ENCODE measurements around the gene NBAS. TPM values are rescaled to one million over a fixed set of nuclear protein-coding genes. Genes with fewer than 3 reads are reported as not detected.
"Not testable (repeated sequence)": the region's sequence is repeated elsewhere in the genome, so short reads cannot be mapped to it uniquely, and the experiment has no call there.

The NBAS gene
- total RNA-seq, 2 experiments from 2014 or later, result 28.2 to 31.8 TPM

GRCh38 chr2:15539999-15540398 is 21.1 kb downstream of the NBAS start:
- H3K27me3 Mint-ChIP-seq (ENCODE audit: low read depth), result no peaks in the 10 kb centered on the region
- DNase-seq (no peak), ATAC-seq (no peak)
- CTCF ChIA-PET, result no interaction called here
- no peaks in the 10 kb centered on the region for H3K9me3 Mint-ChIP-seq (ENCODE audit: insufficient read depth)
- H3K27ac Mint-ChIP-seq, result no peak overlapping the region
- H3K36me3 Mint-ChIP-seq (ENCODE audit: low read depth), result peaks cover 11% of the 10 kb centered on the region
- H3K4me3 Mint-ChIP-seq, result no peak overlapping the region
- POLR2A ChIA-PET, result no interaction called here
- H3K4me1 Mint-ChIP-seq (ENCODE audit: low read depth), result peaks cover 9% of the 10 kb centered on the region

GRCh38 chr2:15538792-15539191 is 22.3 kb downstream of the NBAS start:
- Mint-ChIP-seq H3K27ac (no peak overlapping the region), H3K4me1 (ENCODE audit: low read depth) (peaks cover 9% of the 10 kb centered on the region), H3K36me3 (ENCODE audit: low read depth) (peaks cover 13% of the 10 kb centered on the region), H3K9me3 (ENCODE audit: insufficient read depth) (no peaks in the 10 kb centered on the region), H3K4me3 (no peak overlapping the region), H3K27me3 (ENCODE audit: low read depth) (no peaks in the 10 kb centered on the region)
- ChIA-PET POLR2A (no interaction called here), CTCF (interaction anchor here (1.2 to 2.1 kb wide), 2 partner anchors 8 to 38 kb away, joined by 3 to 9 read pairs; no protein-coding TSS in a partner anchor)
- DNase-seq (no peak), ATAC-seq (no peak)

- POLR2A ChIA-PET, result no interaction called here
- peaks cover 30% of the 10 kb centered on the region for H3K36me3 Mint-ChIP-seq (ENCODE audit: low read depth)
- H3K4me3 Mint-ChIP-seq, result no peak overlapping the region
- no peaks in the 10 kb centered on the region for H3K4me1 Mint-ChIP-seq (ENCODE audit: low read depth)
- no peak for ATAC-seq
- CTCF ChIA-PET, result no interaction called here
- no peak for DNase-seq
- no peak overlapping the region for H3K27ac Mint-ChIP-seq
- H3K27me3 Mint-ChIP-seq (ENCODE audit: low read depth), result no peaks in the 10 kb centered on the region
- H3K9me3 Mint-ChIP-seq (ENCODE audit: insufficient read depth), result no peaks in the 10 kb centered on the region
These were observed 27.2 kb downstream of the NBAS start for GRCh38 chr2:15533860-15534480.

- no peaks in the 10 kb centered on the region for H3K27me3 Mint-ChIP-seq (ENCODE audit: low read depth)
- H3K36me3 Mint-ChIP-seq (ENCODE audit: low read depth), result peaks cover 29% of the 10 kb centered on the region
- no peak overlapping the region for H3K4me3 Mint-ChIP-seq
- POLR2A ChIA-PET, result no interaction called here
- ATAC-seq (no peak), DNase-seq (no peak)
- H3K27ac Mint-ChIP-seq, result no peak overlapping the region
- no peaks in the 10 kb centered on the region for H3K9me3 Mint-ChIP-seq (ENCODE audit: insufficient read depth)
- H3K4me1 Mint-ChIP-seq (ENCODE audit: low read depth), result no peaks in the 10 kb centered on the region
- CTCF ChIA-PET, result no interaction called here
These were observed 28.1 kb downstream of the NBAS start for GRCh38 chr2:15532996-15533395.

GRCh38 chr2:15531095-15531854 is 29.9 kb downstream of the NBAS start:
- ATAC-seq, result no peak
- POLR2A ChIA-PET, result no interaction called here
- H3K27ac Mint-ChIP-seq, result no peak overlapping the region
- H3K27me3 Mint-ChIP-seq (ENCODE audit: low read depth), result no peaks in the 10 kb centered on the region
- H3K4me3 Mint-ChIP-seq, result no peak overlapping the region
- no peak for DNase-seq
- H3K4me1 Mint-ChIP-seq (ENCODE audit: low read depth), result no peaks in the 10 kb centered on the region
- H3K9me3 Mint-ChIP-seq (ENCODE audit: insufficient read depth), result no peaks in the 10 kb centered on the region
- H3K36me3 Mint-ChIP-seq (ENCODE audit: low read depth), result peaks cover 33% of the 10 kb centered on the region
- CTCF ChIA-PET, result no interaction called here

GRCh38 chr2:15527074-15527739 is 33.9 kb downstream of the NBAS start:
- POLR2A ChIA-PET, result no interaction called here
- peaks cover 38% of the 10 kb centered on the region for H3K36me3 Mint-ChIP-seq (ENCODE audit: low read depth)
- H3K4me3 Mint-ChIP-seq, result no peak overlapping the region
- H3K4me1 Mint-ChIP-seq (ENCODE audit: low read depth), result no peaks in the 10 kb centered on the region
- CTCF ChIA-PET, result interaction anchor here (1.0 kb wide), 1 partner anchor 19 kb away, joined by 3 read pairs; no protein-coding TSS in a partner anchor
- DNase-seq (no peak), ATAC-seq (no peak)
- H3K27me3 Mint-ChIP-seq (ENCODE audit: low read depth), result no peaks in the 10 kb centered on the region
- no peaks in the 10 kb centered on the region for H3K9me3 Mint-ChIP-seq (ENCODE audit: insufficient read depth)
- H3K27ac Mint-ChIP-seq, result no peak overlapping the region

GRCh38 chr2:15521641-15522181 is 39.4 kb downstream of the NBAS start:
- DNase-seq, result no peak
- H3K36me3 Mint-ChIP-seq (ENCODE audit: low read depth), result peaks cover 21% of the 10 kb centered on the region
- no peak for ATAC-seq
- H3K4me1 Mint-ChIP-seq (ENCODE audit: low read depth), result no peaks in the 10 kb centered on the region
- H3K27me3 Mint-ChIP-seq (ENCODE audit: low read depth), result no peaks in the 10 kb centered on the region
- ChIA-PET POLR2A (no interaction called here), CTCF (interaction anchor here (0.6 kb wide), 1 partner anchor 594 kb away, joined by 3 read pairs; no protein-coding TSS in a partner anchor)
- H3K27ac Mint-ChIP-seq, result no peak overlapping the region
- H3K4me3 Mint-ChIP-seq, result no peak overlapping the region
- H3K9me3 Mint-ChIP-seq (ENCODE audit: insufficient read depth), result no peaks in the 10 kb centered on the region

- peaks cover 21% of the 10 kb centered on the region for H3K36me3 Mint-ChIP-seq (ENCODE audit: low read depth)
- CTCF ChIA-PET, result no interaction called here
These were observed 40.8 kb downstream of the NBAS start for GRCh38 chr2:15520346-15520745.

GRCh38 chr2:15518759-15519158 is 42.4 kb downstream of the NBAS start:
- H3K27ac Mint-ChIP-seq; H3K4me3 Mint-ChIP-seq; H3K4me1 Mint-ChIP-seq (ENCODE audit: low read depth); DNase-seq; H3K9me3 Mint-ChIP-seq (ENCODE audit: insufficient read depth); POLR2A ChIA-PET; CTCF ChIA-PET; ATAC-seq; H3K27me3 Mint-ChIP-seq (ENCODE audit: low read depth): not testable (repeated sequence)
- peaks cover 15% of the 10 kb centered on the region for H3K36me3 Mint-ChIP-seq (ENCODE audit: low read depth)

More at GRCh38 chr2:15520346-15520745, 40.8 kb downstream of the NBAS start:
- ATAC-seq, result no peak
- DNase-seq, result no peak
- Mint-ChIP-seq H3K4me1 (ENCODE audit: low read depth) (no peaks in the 10 kb centered on the region), H3K9me3 (ENCODE audit: insufficient read depth) (no peaks in the 10 kb centered on the region), H3K4me3 (no peak overlapping the region), H3K27me3 (ENCODE audit: low read depth) (no peaks in the 10 kb centered on the region), H3K27ac (no peak overlapping the region)
- POLR2A ChIA-PET, result no interaction called here

- POLR2A ChIA-PET, result no interaction called here
- Mint-ChIP-seq H3K4me3 (no peak overlapping the region), H3K4me1 (ENCODE audit: low read depth) (no peaks in the 10 kb centered on the region), H3K27ac (no peak overlapping the region), H3K36me3 (ENCODE audit: low read depth) (peaks cover 17% of the 10 kb centered on the region), H3K27me3 (ENCODE audit: low read depth) (no peaks in the 10 kb centered on the region), H3K9me3 (ENCODE audit: insufficient read depth) (no peaks in the 10 kb centered on the region)
- DNase-seq (no peak), ATAC-seq (no peak)
- CTCF ChIA-PET, result no interaction called here
These were observed 43.3 kb downstream of the NBAS start for GRCh38 chr2:15517793-15518192.

GRCh38 chr2:15511686-15512085 is 49.4 kb downstream of the NBAS start:
- no peak for DNase-seq
- H3K36me3 Mint-ChIP-seq (ENCODE audit: low read depth), result peaks cover 26% of the 10 kb centered on the region
- ChIA-PET POLR2A (interaction anchor here (0.6 kb wide), 1 partner anchor 833 kb away, joined by 4 read pairs; no protein-coding TSS in a partner anchor), CTCF (no interaction called here)
- no peaks in the 10 kb centered on the region for H3K4me1 Mint-ChIP-seq (ENCODE audit: low read depth)
- H3K27me3 Mint-ChIP-seq (ENCODE audit: low read depth), result no peaks in the 10 kb centered on the region
- no peak overlapping the region for H3K27ac Mint-ChIP-seq
- ATAC-seq, result no peak
- no peaks in the 10 kb centered on the region for H3K9me3 Mint-ChIP-seq (ENCODE audit: insufficient read depth)
- no peak overlapping the region for H3K4me3 Mint-ChIP-seq

GRCh38 chr2:15510552-15510951 is 50.6 kb downstream of the NBAS start:
- Mint-ChIP-seq H3K36me3 (ENCODE audit: low read depth) (peaks cover 24% of the 10 kb centered on the region), H3K27ac (no peak overlapping the region)
- ATAC-seq, result no peak

More at GRCh38 chr2:15510552-15510951, 50.6 kb downstream of the NBAS start:
- Mint-ChIP-seq H3K4me3 (no peak overlapping the region), H3K4me1 (ENCODE audit: low read depth) (peaks cover 1% of the 10 kb centered on the region), H3K27me3 (ENCODE audit: low read depth) (no peaks in the 10 kb centered on the region), H3K9me3 (ENCODE audit: insufficient read depth) (no peaks in the 10 kb centered on the region)
- ChIA-PET POLR2A (interaction anchor here (0.7 kb wide), 1 partner anchor 23 kb away, joined by 4 read pairs; no protein-coding TSS in a partner anchor), CTCF (no interaction called here)
- no peak for DNase-seq
